GM12878 (cell line): ENCODE data around the gene ALDH1A1. TPM values are rescaled to one million over a fixed set of nuclear protein-coding genes. Genes with fewer than 3 reads are reported as not detected.

ENCODE experiments used
- ATAC-seq: fragments of 200-7000 bp; cut with Tn5 transposase; 3 replicates; pipeline ENCODE4 v1.9.1; 2020; ENCODE audit warnings: mild to moderate bottlenecking, moderate library complexity
- BruUV-seq: library from RNA; stranded (reverse); fragments of 400-500 nt; replicated peaks from 2 replicates; lab custom pipeline; 2021; lab: Mats Ljungman, UMichigan
- CTCF ChIA-PET: fragments of 300-600 bp; sonication (Branson Sonifier 250); formaldehyde crosslinking; extraction: SDS; loops from one replicate; lab custom pipeline; 2021; ENCODE audit warnings: inconsistent platforms; lab: Yijun Ruan, JAX
- POLR2A ChIA-PET: fragments of 350-600 bp; formaldehyde crosslinking; extraction: SDS; loops from one replicate; lab custom pipeline; 2021; ENCODE audit warnings: inconsistent platforms; lab: Charles Lee
- RAD21 ChIA-PET: fragments of 300-600 bp; sonication (Branson Sonifier 250); formaldehyde crosslinking; loops from one replicate; lab custom pipeline; 2023; ENCODE audit warnings: antibody characterized with exemption; ENCODE audit not compliant: unreplicated experiment; lab: Charles Lee
- SMC1A ChIA-PET: fragments of 300-600 bp; sonication (Branson Sonifier 250); formaldehyde crosslinking; loops from one replicate; lab custom pipeline; 2023; ENCODE audit not compliant: unreplicated experiment, uncharacterized antibody; lab: Charles Lee
- DNase-seq: peaks from one replicate; pipeline ENCODE4 v3.0.0-alpha.2; 2011; ENCODE audit warnings: low read depth, low spot score
- FAIRE-seq: peaks from 3 replicates; lab custom pipeline; 2011; peaks lifted over from hg19 to GRCh38; lab: Jason Lieb, UNC
- H2AFZ ChIP-seq: 2 replicates; pipeline ENCODE4 v1.6.0; 2011; ENCODE audit warnings: low read depth, low read length, control low read depth; ENCODE audit not compliant: control insufficient read depth
- H3K27ac ChIP-seq: 2 replicates; pipeline ENCODE4 v1.5.1; 2011; ENCODE audit warnings: control low read depth; ENCODE audit not compliant: control insufficient read depth, insufficient read depth
- H3K27me3 ChIP-seq, 2 experiments: replicated peaks in 1 of 2; 2 replicates each; pipeline versions ENCODE4 v1.6.0 to v1.6.1; 2011; ENCODE audit warnings: low read length in 1 of 2; ENCODE audit not compliant: control insufficient read depth in 2 of 2, insufficient read depth in 2 of 2
- H3K36me3 ChIP-seq, 2 experiments: 2 replicates each; pipeline ENCODE4 v1.5.1; 2011; ENCODE audit warnings: low read length in 1 of 2; ENCODE audit not compliant: control insufficient read depth in 2 of 2, insufficient read depth in 2 of 2
- H3K4me1 ChIP-seq: 2 replicates; pipeline ENCODE4 v1.6.1; 2011; ENCODE audit warnings: mild to moderate bottlenecking, low read length, moderate library complexity, mixed read lengths; ENCODE audit not compliant: control insufficient read depth, insufficient read depth
- H3K4me2 ChIP-seq: 2 replicates; pipeline ENCODE4 v1.6.0; 2011; ENCODE audit warnings: control low read depth; ENCODE audit not compliant: control insufficient read depth, insufficient read depth
- H3K4me3 ChIP-seq: fragments of 200-600 bp; sonication (generic); 2 replicates; pipeline ENCODE4 v1.5.1; 2016
- H3K79me2 ChIP-seq: 2 replicates; pipeline ENCODE4 v1.6.0; 2011; ENCODE audit warnings: low read length; ENCODE audit not compliant: control insufficient read depth, insufficient read depth
- H3K9ac ChIP-seq: 2 replicates; pipeline ENCODE4 v1.8.0; 2011; ENCODE audit warnings: low read length, control low read depth, mixed read lengths; ENCODE audit not compliant: control insufficient read depth, insufficient read depth
- H3K9me3 ChIP-seq: replicated peaks from 3 replicates; pipeline ENCODE4 v1.5.1; 2011; ENCODE audit warnings: mild to moderate bottlenecking, low read length; ENCODE audit not compliant: control insufficient read depth, insufficient read depth
- H4K20me1 ChIP-seq: 2 replicates; pipeline ENCODE4 v1.6.0; 2011; ENCODE audit not compliant: control insufficient read depth, insufficient read depth
- CBX3 ChIP-seq: fragments of 200-600 bp; sonication (generic); IDR thresholded peaks from 2 replicates; pipeline ENCODE4 v1.6.1; 2016; ENCODE audit warnings: low read depth, borderline replicate concordance
- EP300 ChIP-seq, 2 experiments: fragments of 150-350 bp in 1 of 2; IDR thresholded peaks; 2 replicates each; pipeline ENCODE4 v1.6.1; 2011 to 2012; ENCODE audit warnings: low read depth in 2 of 2, low read length in 2 of 2, borderline replicate concordance in 1 of 2, improper control_type of control experiment in 1 of 2, inconsistent platforms in 1 of 2; ENCODE audit not compliant: control insufficient read depth in 1 of 2
- IKZF2 ChIP-seq, 2 experiments: fragments of 450-650 bp; IDR thresholded peaks; 2 replicates each; pipeline ENCODE4 v1.6.1; 2017; ENCODE audit warnings: mild to moderate bottlenecking in 2 of 2, moderate library complexity in 2 of 2
- LARP7 ChIP-seq: fragments of 450-650 bp; IDR thresholded peaks from 2 replicates; pipeline ENCODE4 v1.6.1; 2017; ENCODE audit warnings: mild to moderate bottlenecking
- NFXL1 ChIP-seq: fragments of 450-650 bp; IDR thresholded peaks from 2 replicates; pipeline ENCODE4 v1.6.1; 2017; ENCODE audit warnings: antibody characterized with exemption, mild to moderate bottlenecking, borderline replicate concordance
- SMAD1 ChIP-seq: fragments of 450-650 bp; IDR thresholded peaks from 2 replicates; pipeline ENCODE4 v1.6.1; 2018; ENCODE audit warnings: mild to moderate bottlenecking, low read depth; ENCODE audit not compliant: partially characterized antibody
- SRF ChIP-seq, 2 experiments: IDR thresholded peaks; 2 replicates each; pipeline ENCODE4 v1.6.1; 2011; ENCODE audit warnings: low read depth in 2 of 2, low read length in 2 of 2, mild to moderate bottlenecking in 1 of 2, moderate library complexity in 1 of 2
- STAT1 ChIP-seq: fragments of 450-650 bp; conservative IDR thresholded peaks from 2 replicates; pipeline ENCODE4 v1.6.1; 2014; ENCODE audit warnings: antibody characterized with exemption, mild to moderate bottlenecking
- TCF3 ChIP-seq: IDR thresholded peaks from 2 replicates; pipeline ENCODE4 v1.6.1; 2012; ENCODE audit warnings: low read depth, mild to moderate bottlenecking, low read length, borderline replicate concordance; ENCODE audit not compliant: insufficient read depth
- ZNF384 ChIP-seq: IDR thresholded peaks from 2 replicates; pipeline ENCODE4 v1.6.1; 2012; ENCODE audit warnings: low read depth, mild to moderate bottlenecking, low read length, improper control_type of control experiment, borderline replicate concordance
- ZZZ3 ChIP-seq: IDR thresholded peaks from 2 replicates; pipeline ENCODE4 v1.6.1; 2011; ENCODE audit warnings: low read depth; ENCODE audit not compliant: control insufficient read depth, insufficient read length
- WGBS: methylation state at CpG from one replicate; pipeline ENCODE4 v1.1.6; 2016; ENCODE audit warnings: low lambda C conversion rate; ENCODE audit not compliant: insufficient replicate concordance, insufficient coverage; ENCODE audit errors: missing lambda C conversion rate; 5-methylcytosine and 5-hydroxymethylcytosine counted together
- in situ Hi-C: fragments of 300-500 bp; cut with MboI; formaldehyde crosslinking; loops from 9 replicates; pipeline ENCODE4 v1.14.3; 2018; ENCODE audit warnings: mixed read lengths
- intact Hi-C: fragments of 100-400 bp; cut with micrococcal nuclease; formaldehyde crosslinking; loops from one replicate; pipeline ENCODE4 v1.14.2; 2022; ENCODE audit not compliant: unreplicated experiment
- polyA plus RNA-seq, 11 experiments: library from polyadenylated mRNA; depleted of rRNA in 4 of 11; unstranded in 6 of 11; stranded (reverse) in 5 of 11; fragments of >200 nt; fragmentation: Nextera tagmentation in 4 of 11; fragmentation: Illumina TruSeq in 1 of 11; extraction: Ambion mirVana in 4 of 11; extraction: Trizol in 1 of 11; gene quantifications; 1 replicate in 1 of 11; 2 replicates in 10 of 11; pipeline versions ENCODE4 v1.2.1 to v1.2.3, GENCODE V29; 2011 to 2016; ENCODE audit warnings: inconsistent platforms in 2 of 11, missing spikeins in 2 of 11, low read depth in 1 of 11
- total RNA-seq, 4 experiments: library from RNA; depleted of rRNA in 3 of 4; stranded (reverse); fragments of >200 nt in 3 of 4; fragmentation: Illumina TruSeq in 1 of 4; extraction: Trizol in 1 of 4; gene quantifications; 2 replicates each; pipeline versions ENCODE4 v1.2.1 to v1.2.3, GENCODE V29; 2013 to 2021
- TF ChIP-seq, protein P1 (sequence below): fragments of 450-650 bp; IDR thresholded peaks from 2 replicates; pipeline ENCODE4 v1.6.1; 2017; ENCODE audit warnings: mild to moderate bottlenecking, low read depth, inconsistent platforms; ENCODE audit not compliant: poor library complexity, severe bottlenecking
- TF ChIP-seq, protein P2 (sequence below): fragments of 450-650 bp; formaldehyde crosslinking; IDR thresholded peaks from 2 replicates; pipeline ENCODE4 v1.4.0; 2022; ENCODE audit warnings: mild to moderate bottlenecking, moderate library complexity

ALDH1A1 gene
- total and polyA plus RNA-seq, 10 of the 15 experiments (the other 5 are each of a cell fraction or from before 2014, with no cell fraction given): 0.03 to 0.54 TPM; not detected in 8

DNA sequence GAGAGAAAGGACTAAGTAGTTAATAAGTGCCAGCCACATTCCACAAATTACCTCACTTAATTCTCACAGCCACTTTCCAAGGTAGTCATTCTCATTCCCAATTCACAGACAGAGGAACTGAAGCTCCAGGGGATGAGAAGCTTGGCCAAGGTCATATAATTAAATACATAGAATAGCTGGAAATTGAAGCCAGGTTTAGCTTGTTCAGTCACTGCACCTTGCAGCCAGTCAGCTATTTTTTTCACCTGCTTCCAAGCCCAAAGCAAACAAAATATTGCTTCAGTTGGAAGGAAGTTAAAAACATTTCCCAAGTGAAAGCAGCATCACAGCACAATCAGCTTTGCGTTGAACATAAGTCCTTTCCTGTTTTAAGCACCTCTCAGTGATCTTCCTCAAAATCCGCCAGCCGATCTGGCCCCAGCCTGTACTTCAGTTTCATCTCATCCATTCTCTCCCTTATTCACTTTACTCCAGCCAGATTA lies 4.8 kb downstream of the ALDH1A1 start:
- no peak overlapping the region for H2AFZ ChIP-seq
- ChIA-PET SMC1A (no interaction called here), CTCF (no interaction called here), RAD21 (no interaction called here), POLR2A (interaction anchor here (0.6 kb wide), 1 partner anchor 8 kb away, joined by 3 read pairs; no protein-coding TSS in a partner anchor)
- H3K79me2 ChIP-seq: no peaks in the 10 kb centered on the region
- in situ Hi-C loops (no loop called here), intact Hi-C loops (loop anchor here (1.0 kb wide), 1 partner anchor 22 kb away; no protein-coding TSS in a partner anchor)
- no peak for TF ChIP-seq LARP7
- TF ChIP-seq ZZZ3: no peak
- TF ChIP-seq STAT1: no peak
- no peak for TF ChIP-seq CBX3
- TF ChIP-seq ZNF384: no peak
- ATAC-seq (no peak), DNase-seq (no peak), FAIRE-seq (no peak)
- H3K27me3 ChIP-seq: no peaks in the 10 kb centered on the region
- BruUV-seq: no TSS peak
- no peak overlapping the region for H3K9ac ChIP-seq
- no peak overlapping the region for H3K4me3 ChIP-seq
- no peaks in the 10 kb centered on the region for H3K9me3 ChIP-seq
- no peak overlapping the region for H3K4me2 ChIP-seq
- 35% methylated on average over 3 of the region's 3 CpGs for WGBS
- H3K27ac ChIP-seq: no peak overlapping the region
- no peaks in the 10 kb centered on the region for H3K36me3 ChIP-seq
- H3K4me1 ChIP-seq: no peaks in the 10 kb centered on the region
- no peaks in the 10 kb centered on the region for H4K20me1 ChIP-seq

DNA sequence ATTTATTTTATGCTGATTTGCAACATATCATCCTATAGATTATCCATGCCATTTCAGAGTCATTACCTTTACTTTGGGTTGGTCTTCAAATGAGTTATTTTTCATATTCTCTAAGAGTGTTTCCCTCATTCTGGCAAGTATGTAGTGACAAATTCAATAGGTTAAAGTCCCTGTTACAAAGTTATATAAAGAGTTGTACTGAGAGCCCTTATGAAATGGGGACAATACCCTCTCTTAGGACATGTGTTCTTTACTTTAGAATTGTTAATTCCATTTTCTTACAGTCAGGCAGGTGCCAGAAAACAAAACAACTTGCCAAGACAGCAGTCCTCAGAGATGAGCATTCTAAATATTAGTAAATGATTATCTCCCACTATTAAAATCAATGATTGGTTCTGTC lies 6.0 kb downstream of the ALDH1A1 start:
- CTCF ChIA-PET: no interaction called here
- TF ChIP-seq SMAD1 (no peak), SRF (IDR thresholded peaks at IDR 0.05; ENCODE audit: low read depth in 2 of 2, low read length in 2 of 2) (no peak), EP300 (IDR thresholded peaks at IDR 0.05; ENCODE audit: borderline replicate concordance in 1 of 2, control insufficient read depth in 1 of 2, low read depth in 2 of 2, low read length in 2 of 2) (no peak), IKZF2 (IDR thresholded peaks at IDR 0.05) (no peak), TCF3 (no peak), NFXL1 (no peak)
- TF ChIP-seq, protein P1, sequence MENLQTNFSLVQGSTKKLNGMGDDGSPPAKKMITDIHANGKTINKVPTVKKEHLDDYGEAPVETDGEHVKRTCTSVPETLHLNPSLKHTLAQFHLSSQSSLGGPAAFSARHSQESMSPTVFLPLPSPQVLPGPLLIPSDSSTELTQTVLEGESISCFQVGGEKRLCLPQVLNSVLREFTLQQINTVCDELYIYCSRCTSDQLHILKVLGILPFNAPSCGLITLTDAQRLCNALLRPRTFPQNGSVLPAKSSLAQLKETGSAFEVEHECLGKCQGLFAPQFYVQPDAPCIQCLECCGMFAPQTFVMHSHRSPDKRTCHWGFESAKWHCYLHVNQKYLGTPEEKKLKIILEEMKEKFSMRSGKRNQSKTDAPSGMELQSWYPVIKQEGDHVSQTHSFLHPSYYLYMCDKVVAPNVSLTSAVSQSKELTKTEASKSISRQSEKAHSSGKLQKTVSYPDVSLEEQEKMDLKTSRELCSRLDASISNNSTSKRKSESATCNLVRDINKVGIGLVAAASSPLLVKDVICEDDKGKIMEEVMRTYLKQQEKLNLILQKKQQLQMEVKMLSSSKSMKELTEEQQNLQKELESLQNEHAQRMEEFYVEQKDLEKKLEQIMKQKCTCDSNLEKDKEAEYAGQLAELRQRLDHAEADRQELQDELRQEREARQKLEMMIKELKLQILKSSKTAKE: no peak
- TF ChIP-seq, protein P2, sequence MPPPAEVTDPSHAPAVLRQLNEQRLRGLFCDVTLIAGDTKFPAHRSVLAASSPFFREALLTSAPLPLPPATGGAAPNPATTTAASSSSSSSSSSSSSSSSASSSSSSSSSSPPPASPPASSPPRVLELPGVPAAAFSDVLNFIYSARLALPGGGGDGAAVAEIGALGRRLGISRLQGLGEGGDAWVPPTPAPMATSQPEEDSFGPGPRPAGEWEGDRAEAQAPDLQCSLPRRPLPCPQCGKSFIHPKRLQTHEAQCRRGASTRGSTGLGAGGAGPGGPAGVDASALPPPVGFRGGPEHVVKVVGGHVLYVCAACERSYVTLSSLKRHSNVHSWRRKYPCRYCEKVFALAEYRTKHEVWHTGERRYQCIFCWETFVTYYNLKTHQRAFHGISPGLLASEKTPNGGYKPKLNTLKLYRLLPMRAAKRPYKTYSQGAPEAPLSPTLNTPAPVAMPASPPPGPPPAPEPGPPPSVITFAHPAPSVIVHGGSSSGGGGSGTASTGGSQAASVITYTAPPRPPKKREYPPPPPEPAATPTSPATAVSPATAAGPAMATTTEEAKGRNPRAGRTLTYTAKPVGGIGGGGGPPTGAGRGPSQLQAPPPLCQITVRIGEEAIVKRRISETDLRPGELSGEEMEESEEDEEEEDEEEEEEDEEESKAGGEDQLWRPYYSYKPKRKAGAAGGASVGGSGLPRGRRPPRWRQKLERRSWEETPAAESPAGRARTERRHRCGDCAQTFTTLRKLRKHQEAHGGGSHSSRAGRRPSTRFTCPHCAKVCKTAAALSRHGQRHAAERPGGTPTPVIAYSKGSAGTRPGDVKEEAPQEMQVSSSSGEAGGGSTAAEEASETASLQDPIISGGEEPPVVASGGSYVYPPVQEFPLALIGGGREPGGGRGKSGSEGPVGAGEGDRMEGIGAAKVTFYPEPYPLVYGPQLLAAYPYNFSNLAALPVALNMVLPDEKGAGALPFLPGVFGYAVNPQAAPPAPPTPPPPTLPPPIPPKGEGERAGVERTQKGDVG (CRISPR knock-in tag): no peak

More for the DNA sequence above, 6.0 kb downstream of the ALDH1A1 start:
- Histone ChIP-seq H3K4me2 (no peak overlapping the region), H3K4me1 (no peaks in the 10 kb centered on the region), H3K27ac (no peak overlapping the region), H3K9ac (no peak overlapping the region), H3K79me2 (no peaks in the 10 kb centered on the region), H3K27me3 (no peaks in the 10 kb centered on the region; a peak in 1 of 4 replicates), H3K36me3 (no peaks in the 10 kb centered on the region), H2AFZ (no peak overlapping the region), H3K9me3 (no peaks in the 10 kb centered on the region), H4K20me1 (no peaks in the 10 kb centered on the region), H3K4me3 (no peak overlapping the region)
- FAIRE-seq (no peak), ATAC-seq (no peak), DNase-seq (no peak)
- no TSS peak for BruUV-seq
- in situ Hi-C loops (no loop called here), intact Hi-C loops (loop anchor here (1.0 kb wide), 1 partner anchor 23 kb away; no protein-coding TSS in a partner anchor)
- SMC1A ChIA-PET: no interaction called here
- RAD21 ChIA-PET: no interaction called here
- POLR2A ChIA-PET: no interaction called here
